CD1c-positive myeloid dendritic cell (primary cell): ENCODE measurements around the gene KCTD10.

Experiments used
- DNase-seq: peaks from one replicate; pipeline ENCODE4 v3.0.0-alpha.2; 2016; ENCODE audit errors: extremely low spot score

The KCTD10 gene, protein sequence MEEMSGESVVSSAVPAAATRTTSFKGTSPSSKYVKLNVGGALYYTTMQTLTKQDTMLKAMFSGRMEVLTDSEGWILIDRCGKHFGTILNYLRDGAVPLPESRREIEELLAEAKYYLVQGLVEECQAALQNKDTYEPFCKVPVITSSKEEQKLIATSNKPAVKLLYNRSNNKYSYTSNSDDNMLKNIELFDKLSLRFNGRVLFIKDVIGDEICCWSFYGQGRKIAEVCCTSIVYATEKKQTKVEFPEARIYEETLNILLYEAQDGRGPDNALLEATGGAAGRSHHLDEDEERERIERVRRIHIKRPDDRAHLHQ

DNA sequence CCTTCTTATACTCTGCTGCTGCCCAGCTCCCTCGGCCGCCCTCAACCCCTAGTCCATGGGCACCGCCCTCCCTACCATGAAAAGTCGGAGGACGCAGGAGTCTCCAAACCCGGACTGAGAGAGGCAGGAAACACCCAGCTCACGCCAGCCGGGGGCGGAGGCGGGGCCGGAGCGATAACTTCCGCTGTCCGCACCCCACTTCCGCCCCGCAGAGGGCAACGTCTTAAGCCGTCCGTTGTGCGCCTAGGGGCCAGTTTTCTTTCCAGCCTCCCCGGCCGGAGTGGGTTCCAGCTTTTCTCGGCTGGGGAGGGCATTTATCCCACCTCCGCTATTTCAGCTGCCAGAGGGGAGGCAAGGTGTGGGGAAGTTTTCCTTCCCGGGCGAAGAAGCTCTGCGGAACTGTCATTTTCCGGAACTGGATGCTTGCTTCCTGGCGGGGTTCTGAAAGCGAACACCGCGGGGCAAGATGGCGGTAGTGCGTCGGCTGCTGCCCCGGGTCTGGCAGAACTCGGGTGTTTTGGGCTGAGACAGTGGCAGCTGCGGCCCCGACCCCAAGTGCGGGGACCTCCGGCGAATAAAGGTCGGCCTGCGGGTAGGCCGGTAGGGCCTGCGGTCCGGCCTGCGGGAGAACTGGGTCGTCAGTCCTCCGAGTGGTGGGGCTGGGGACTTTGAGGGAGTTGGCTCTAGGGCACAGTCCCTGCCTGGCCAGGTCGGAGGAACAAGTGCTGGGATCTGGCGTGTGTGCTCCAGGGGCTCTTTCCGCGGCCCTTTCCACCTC is at the start of gene KCTD10, which contains the start of gene UBE3B:
Gene KCTD10 (minus strand): TSS at position 116 of the 778 bp plus-strand sequence. CDS start 38 bp downstream, at position 78.
Gene UBE3B (plus strand): TSS at position 450 of the 778 bp plus-strand sequence. CDS start 5,918 bp downstream, outside the sequence.
- DNase-seq: peak; percentile 95

DNA sequence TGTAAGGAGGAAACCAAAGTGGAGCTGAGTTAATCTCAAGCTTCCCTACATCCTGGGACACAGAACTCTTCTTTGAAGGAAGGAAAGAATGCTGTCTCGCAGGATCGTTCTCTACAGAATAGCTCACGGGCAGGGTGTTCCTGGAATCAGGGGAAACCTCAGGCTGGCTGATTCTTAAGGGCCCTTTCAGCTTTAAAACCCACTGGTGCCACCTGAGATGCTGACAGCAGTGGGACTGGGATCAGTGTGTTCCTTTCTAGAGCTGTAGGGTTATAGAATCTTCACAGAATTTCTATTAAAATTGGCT is 48.1 kb upstream of the KCTD10 start:
- DNase-seq: no peak

DNA sequence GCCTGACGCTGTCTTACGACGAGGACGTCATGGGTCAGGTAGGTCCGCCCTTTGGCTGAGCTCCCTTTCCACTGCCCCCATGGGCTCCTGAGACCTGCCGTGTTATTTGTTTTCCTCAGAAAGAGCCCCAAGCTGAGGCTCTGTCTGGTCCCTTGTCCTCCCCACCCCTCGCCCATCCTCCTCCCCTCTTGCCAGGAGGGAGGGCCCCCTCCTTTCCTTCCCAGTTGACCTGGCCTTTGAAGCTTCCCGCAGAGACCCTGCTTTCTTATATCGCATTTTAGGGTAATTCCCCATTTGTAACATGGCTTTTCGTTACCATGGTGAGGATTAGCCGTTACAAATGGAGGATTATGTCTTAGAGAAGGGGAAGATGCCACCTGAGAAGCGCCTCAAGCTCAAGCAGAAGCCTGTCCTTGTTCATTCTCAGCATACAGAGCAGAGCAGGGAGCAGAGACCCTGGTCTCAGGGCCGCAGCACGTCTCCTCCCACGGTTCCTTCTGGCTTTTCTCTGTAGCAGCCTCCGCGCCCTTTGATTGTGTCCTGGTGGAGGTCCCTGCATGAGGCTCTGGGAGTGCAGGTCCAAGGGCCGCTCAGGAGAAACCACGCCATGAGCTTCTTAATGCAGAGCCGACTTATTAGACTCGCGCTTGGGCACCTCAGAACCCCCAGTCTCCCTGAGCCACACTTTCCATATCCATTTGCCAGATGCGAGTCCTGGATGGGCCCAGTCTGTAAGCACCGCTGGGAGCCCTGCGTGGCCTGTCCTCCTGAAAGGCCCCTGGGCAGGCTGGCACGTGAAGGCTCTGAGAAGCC is 47.6 kb upstream of the KCTD10 start:
- no peak for DNase-seq

DNA sequence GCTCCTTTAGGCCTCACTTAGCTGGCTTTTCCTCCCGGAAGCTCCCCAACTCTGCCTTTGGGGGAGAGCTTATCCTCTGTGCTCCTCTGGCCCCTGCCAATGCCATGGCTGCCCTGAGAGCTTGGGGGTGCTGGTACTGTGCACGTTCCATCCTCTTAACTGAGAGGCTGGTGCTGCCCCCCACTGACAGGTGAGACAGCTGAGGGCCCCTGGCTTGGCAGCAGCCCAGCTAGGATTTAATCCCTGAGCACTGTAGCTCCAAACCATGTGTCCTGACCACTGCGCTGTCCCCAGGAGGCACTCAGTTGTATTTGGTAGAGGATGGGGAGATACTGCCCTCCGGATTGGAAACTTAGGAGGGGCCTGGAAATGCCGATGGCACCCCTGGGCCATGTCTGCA is 46.4 kb upstream of the KCTD10 start:
- DNase-seq: no peak

DNA sequence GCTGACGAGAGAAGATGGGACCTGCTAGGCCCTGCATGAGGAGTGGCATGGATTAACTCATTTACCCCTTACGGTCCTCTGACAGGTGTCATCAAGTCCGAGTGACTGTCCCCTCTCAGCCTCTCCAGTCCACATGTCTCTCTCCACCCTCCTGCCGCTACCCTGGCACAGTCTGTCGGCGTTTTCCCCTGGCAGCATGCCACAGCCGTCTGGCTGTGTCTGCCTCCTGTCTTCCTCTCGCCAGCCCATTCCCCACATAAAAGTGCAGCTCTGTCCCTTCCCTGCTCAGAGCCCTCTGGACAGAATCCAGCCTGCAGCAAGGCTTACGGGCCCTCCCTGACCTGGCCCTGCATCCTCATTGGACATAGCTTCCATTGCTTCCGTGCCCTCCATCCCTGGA is 46.0 kb upstream of the KCTD10 start:
- no peak for DNase-seq

DNA sequence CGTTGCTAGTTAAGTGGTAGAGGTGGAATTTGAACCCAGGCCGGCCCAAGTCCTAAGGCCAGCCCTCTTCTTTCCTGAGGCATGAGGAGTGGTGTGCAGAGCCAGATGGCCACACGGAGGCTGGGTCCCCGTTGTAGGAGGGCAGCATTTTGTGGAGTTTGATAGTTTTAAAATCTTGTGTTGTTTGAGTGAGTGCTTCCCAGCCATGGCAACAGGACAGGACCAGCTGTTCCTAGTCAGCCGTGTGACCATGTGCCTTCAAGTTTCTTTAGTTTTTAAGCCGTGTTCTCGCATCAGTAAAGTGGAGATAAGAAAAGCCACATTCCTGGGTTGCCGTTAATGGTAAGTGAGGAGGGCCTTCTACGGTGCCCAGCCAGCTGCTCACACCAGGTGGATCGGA is 44.7 kb upstream of the KCTD10 start:
- no peak for DNase-seq

DNA sequence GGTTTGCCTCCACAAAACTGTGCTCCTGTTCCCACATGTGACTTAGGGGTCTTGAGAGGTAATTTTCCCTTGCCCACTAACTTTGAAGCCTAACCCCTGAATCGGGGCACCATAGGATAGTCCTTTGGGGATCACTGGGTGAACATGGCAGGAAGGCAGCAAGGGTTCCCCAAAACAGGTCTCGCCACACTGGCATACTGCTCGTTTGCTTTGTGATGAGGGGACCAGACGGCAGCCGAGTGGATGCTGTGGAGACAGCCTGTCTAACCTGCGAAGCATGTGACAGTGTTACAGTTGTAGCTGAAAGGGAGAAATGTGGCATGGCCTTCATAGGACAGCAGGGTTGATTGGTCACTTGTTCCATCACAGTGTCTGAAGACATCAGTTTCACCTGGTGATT is 42.7 kb upstream of the KCTD10 start:
- DNase-seq: no peak

DNA sequence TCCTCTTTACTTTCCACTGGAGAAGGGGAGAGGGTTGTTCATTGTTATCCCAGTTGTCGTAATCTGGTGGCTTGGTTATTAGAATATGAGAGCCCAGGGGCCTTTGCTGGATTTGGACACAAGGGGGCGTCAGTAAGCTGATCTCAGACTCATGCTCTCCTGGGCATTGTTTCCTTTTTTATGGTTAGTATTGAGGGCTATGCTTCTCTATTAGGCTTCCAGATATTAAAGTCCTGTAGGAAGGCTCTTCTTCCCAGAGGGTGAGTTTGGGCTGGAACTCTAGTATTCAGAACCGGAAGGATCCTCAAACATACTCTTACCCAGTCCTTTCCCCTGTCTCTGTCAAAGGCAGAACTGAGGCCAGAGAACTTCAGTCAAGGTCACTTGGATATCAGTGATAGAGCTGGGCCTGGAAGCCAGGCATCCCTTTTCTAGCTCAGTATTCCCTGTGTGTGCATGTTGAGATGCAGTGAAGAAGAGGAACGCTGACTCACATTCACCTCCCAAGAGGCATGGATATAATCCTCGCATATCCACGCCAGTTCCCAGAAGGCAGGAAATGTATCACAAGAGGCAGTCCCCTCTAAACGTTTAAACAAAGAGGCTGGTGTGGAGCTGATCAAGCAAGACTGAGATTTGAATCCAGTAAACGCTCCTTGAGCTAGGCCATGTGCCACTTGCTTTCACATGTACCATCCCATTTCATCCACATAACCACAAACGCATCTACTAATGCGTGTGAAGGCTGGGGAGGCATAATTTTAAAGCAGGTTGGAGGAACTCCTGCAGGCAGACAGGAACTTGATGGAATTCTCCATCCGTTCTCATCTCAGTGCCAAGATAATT is 41.9 kb upstream of the KCTD10 start:
- DNase-seq: peak; percentile 70

DNA sequence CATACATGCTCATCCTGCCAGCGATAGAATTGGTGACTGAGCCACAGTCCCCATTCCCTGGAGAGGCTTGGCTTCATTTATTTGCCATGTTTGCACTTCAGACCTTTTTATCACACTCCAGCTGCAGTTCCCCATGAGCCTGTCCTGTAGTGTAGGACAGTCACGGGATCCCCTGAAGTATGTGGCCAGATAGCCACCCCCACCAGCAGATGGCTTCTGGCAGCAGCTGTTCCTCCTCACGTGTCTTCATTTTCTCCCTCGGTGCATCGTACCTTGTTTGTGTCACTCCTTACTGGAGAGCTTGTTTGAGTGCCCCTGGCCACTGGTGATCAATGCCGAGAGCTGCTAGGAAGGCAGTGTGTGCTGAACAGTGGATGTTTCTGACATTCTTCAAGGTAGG is 40.5 kb upstream of the KCTD10 start:
- no peak for DNase-seq

DNA sequence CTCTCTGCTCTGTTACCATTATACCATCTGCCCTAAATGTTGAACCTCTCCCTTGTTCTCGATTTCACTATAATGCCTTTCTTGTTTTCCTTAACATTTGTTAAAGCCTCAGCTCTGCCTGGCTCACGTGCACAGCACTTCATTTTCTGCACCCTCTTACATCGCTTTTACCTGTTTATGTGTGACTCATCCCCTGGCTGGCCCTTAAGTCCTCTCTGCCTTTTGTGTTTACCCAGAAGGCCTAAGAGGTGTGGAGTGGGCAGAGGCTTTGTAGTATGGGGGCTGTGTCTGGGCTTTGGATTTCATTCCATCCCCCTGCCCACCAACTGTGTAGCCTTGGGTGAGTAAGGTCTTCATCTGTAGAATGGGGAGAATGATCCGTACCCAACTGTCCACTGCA is 36.9 kb upstream of the KCTD10 start:
- DNase-seq: no peak

DNA sequence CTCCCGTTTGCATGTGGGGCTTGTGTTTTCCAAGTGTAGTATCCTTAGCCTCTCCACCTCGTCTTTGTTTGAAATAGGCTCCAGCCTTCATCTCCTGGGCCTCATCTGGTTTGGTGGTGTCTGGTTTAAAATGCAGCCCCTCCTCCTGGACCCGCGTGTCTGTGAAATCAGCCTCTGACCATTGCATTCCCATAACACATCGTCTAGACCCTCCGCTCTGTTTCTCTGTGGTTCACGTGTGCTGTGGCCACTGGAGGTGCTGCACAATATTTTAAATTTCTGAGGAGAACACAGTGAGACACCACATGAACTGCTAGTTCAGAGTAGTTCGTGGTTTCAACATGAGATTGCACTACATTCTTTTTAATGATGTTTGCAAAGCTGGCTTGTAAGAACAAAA is 36.0 kb upstream of the KCTD10 start:
- DNase-seq: no peak

DNA sequence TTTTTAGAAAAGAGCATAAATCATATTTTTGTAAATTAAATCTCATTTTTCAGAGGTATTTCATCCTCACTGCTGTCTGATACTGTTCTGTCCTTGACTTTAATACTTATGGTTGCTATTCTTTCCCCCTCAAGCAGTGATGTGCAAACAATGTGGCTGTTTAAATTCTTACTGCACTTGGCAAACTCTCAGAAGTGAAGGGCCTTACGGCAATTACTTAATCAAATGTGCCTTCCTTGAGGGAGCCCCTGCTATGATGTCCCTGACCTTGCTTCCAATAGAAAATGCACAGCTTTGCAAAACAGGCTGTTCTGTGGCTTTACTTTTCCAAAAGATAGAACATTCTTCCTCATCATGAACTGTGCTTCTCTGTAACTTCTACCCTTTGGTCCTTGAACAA is 35.5 kb upstream of the KCTD10 start:
- DNase-seq: no peak

DNA sequence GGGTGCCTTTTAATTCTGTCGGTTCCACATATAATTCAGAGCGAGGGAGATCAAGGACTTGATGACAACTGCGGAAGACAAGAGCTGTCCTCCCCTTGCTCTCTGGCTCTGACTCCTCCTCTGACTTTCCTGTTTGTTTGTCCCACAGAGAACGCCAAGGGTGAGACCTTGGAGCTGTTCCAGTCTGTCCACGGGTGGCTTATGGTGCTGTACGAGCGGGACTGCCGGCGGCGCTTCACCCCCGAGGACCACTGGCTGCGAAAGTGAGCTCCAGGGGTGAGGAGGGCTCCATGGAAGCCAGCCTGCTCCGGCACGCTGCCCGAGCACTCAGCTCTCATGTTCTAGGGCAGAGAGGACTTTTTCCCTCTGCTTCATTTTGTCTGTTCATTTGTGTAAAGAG is 33.1 kb upstream of the KCTD10 start:
- no peak for DNase-seq

DNA sequence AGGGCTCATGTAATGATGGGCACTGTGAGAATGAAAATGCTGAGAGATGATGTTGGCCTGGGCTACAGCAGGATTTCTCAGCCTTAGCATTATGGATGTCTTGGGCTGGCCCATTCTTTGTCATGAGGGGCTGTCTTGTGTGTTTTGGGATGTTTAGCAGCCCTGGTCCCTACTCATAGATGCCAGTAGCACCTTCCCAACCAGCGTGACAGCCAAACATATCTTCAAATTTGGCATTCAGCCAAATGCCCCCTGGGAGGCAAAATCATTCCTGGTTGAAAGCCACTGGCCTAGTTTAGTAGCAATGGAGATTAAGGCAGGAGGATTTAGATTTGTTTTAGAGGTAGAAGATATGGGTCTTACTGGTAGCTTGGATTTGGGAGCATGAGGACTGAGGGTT is 27.0 kb upstream of the KCTD10 start:
- no peak for DNase-seq

DNA sequence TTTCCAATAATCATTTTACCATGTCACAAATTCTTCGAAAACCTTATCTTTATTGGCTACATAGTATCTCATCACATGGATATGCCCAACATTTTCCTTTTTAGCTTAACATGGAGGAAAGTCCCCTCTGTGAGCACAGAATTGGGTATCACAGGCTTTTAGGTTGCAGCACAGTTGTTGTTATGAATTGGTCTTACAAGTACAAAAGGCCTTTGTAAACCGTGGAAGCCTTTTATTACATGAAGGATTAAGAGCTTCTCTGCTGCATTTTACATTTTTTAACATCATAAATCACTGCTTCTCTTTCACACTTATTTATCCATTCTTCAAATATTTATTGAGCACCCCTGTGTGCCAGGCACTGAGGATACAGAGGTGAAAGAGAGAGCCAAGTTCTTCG is 26.5 kb upstream of the KCTD10 start:
- DNase-seq: no peak

DNA sequence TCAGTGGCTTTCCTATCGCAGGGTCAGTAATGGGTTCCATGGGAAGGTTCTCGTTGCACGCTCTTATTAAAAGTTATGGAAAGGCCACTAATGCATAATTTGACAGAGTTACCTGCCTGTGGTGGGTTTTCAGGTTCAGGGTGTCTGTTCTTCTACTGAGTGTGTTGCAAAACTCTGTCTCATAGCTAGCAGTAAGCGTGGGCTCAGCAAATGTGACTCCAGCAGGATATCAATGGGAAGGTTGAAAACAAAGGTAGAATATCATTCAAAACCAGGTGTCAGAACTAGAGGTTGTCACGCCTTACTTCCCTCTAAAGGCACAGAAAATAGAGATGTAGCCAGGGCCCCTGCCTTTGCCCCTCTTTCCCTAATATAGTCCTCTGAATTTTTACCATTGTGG is 25.2 kb upstream of the KCTD10 start:
- DNase-seq: no peak

DNA sequence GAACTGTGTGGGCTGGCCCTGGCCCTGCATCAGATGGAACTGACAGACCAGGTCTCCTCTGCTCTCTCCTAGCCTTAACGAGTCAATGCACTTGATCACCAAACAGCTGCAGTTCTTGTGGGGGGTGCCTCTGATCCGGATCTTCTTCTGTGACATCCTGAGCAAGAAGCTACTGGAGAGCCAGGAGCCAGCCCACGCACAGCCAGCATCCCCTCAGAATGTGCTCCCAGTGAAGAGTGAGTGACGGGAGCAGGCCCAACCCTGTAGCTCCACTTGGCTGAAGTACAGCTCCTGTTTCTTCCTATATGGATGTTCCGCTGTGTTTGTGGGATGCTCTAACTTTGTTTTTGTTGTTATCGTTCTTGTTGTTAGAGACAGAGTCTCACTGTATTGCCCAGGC is 24.2 kb upstream of the KCTD10 start:
- no peak for DNase-seq

DNA sequence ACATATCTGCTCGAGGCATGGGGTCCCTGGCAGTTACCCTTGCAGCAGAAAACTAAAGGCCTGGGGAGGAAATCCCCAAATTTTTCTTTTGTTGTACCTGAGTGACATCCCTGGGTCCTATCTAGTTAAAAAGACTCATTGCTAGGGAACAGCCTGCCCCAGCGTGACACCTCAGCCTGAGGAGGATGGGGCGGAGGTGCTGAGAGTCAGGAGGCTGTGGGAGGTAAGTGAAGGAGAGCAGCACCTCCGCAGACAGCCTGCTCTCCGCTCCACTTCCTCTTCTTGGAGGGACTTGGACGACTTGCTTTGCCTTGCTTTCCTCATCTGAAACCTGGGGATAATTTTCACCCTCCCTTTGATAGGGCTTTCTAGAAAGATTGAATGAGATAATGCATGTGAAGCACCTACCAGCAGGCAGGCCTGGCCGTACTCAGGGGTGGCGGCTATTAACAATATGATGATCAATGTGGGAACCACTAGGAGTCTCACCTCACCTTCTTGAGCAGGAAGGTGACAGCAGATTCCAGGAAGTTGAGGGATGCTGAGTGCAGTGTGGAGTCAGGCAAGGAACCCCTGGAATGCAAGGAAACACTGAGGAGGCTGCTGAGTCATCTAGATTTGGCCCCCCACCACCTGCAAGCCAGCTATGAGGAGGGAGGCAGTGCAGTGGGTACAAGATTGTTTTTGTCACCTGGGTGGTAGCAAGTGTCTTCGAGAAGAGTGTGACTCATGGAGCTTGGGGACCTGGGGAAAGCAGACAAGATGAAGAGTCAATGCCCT is 23.5 kb upstream of the KCTD10 start:
- DNase-seq: no peak

DNA sequence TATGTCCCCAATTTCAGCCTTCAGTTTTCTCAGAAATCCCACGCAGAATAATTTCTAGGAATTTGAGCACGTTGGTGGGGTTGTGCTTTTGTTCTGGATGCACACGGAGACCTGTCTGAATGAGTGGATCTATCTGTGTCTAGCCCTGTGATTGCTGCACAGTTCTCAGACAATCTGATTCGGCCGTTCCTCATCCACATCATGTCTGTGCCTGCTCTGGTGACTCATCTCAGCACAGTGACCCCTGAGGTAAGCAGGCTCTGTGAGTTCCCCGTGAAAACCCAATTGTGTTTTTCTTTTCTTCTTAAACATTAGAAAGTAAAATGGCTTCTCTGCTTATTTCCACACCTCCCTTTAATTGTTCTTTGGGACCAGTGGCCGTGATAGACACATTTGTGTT is 20.6 kb upstream of the KCTD10 start:
- DNase-seq: no peak

DNA sequence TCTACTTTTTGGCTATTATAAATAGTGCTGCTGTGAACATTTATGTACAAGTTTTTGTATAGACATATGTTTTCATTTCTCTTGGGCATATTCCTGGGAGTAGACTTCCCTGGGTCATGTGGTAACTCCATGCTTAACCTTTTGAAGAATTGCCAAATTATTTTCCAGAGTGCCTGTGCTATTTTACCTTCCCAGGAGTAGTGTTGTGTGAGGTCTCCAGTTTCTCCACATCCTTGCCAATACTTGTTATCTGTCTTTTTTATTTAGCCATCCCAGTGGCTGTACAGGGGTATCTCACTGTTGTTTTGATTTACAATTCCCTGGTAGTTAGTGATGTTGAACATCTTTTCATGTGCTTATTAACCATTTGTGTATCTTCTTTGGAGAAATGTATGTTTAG is 19.2 kb upstream of the KCTD10 start:
- no peak for DNase-seq

DNA sequence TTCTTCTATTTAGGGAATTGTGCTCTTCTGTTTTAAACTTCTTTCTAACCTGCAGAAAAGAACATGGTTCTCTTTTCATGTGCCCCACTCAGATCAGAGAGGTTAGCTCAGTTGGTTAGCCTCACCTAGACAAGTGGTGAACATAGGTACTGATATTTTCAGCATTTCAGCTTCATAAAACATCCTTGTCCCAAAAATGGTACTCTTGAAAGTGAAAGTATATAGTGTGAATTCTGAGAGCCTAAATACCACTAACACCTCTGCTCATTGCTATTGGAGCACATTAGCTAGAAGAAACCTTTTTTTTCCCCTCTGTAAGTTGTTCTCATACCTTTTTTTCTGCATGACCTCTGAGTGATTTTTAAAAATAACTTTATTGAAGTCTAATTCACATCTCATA is 17.9 kb upstream of the KCTD10 start:
- DNase-seq: no peak
